Measurements from ENCODE around the gene ADD3.
"Not testable (repeated sequence)": the region's sequence is repeated elsewhere in the genome, so short reads cannot be mapped to it uniquely, and the experiment has no call there.

The ADD3 gene

DNA sequence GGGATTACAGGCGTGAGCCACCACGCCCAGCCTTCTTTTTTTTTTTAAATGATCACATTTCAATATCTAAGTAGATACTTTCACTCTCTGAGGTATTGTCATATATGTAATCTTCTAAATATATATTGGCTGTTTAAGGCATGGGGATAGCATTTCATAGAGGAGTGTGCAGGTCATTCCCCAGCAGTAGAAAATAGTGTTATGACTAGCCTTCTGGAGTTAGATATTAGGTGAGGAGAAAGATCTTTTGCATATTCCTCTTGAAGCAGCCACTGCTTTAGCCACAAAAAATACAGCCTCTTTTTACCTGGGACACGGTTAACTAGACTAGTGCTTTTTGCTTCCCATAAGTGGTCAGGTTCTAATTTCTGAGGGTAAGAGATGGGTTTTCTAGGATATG lies 28.9 kb downstream of the ADD3 start:
- no peak for DNase-seq

DNA sequence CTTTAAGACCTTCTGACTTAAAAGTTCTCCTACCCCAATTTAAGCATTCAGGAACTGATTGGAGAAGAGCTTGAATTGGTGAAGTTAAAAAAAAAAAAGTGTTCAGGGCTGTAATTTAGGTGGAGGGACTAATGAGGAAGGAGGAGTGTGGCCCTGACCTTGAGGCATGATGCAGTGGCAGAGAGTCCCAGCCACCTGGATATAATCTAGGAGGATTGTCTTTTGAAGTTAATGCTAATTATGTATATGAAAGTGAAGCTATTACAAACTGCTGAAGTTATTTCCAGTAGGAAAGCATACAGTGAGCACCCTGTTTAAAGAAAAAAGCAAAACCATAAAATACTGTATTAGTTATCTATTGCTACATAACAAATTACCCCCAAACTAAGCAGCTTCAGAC lies 31.5 kb downstream of the ADD3 start:
- no peak for DNase-seq

DNA sequence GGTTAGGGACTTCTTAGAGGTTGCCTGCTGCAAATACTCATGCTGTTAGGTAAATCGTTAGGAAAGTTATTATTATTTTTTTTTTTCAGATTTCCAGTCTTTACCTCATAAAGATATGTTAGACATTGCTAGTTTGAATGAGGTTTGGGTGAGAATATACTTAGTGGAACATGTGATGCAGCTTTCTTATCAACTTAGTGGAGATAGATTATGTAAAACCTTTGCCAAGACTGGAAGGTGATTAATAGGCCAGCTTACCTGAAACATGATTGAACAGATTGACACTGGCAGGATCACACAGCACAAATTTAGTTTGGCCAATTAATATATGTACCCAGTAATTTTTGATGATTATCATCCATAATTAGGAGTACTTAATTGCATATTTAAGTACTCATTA lies 32.3 kb downstream of the ADD3 start:
- DNase-seq, result no peak

DNA sequence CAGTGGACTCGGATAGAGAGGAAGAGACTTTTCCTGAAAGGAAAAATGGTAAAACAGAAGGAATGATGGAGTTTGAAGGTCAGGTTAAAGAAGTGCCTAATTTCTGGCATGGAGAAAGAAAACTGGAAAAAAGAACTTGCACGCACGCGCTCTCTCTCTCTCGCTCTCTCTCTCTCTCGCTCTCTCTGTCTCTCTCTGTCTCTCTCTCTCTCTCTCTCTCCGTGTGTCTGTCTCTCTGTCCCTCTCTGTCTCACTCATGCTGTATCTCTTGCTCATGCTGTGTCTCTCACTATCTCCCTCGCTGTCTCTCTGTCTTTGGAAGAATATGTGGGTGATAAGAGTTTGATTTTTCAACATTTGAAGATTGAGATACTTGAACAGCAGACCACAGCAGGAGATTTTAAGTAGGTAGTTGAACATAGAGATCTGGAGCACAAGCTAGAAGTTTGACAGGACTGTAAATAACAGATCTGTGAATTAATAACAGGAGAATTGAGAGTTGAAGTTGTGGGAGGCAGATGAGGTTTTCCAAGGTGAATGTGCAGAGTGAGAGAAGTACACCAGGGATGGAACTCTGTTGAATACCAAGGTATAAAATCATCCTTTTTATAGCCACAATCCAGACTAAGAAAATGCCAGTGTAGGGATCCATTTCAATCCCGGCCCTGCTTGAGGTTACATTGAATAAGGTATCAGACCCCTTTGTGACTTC lies 33.1 kb downstream of the ADD3 start:
- DNase-seq, result no peak

DNA sequence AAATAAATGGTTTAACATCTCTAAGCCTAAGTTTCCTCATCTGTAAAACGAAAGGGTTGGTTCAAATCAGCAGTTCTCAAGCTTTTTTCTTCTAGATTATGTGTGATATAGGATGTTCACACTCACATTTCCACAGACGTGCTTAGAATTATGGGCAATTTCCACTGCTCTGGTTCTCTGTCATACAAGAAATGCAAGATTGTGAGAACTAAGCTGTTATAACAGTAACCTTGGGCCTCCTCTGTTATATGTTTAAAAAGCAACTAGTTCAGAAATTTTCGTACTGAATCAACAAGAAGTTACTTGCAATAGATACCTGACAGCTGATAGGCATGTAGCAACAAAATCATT lies 33.7 kb downstream of the ADD3 start:
- DNase-seq, result no peak

DNA sequence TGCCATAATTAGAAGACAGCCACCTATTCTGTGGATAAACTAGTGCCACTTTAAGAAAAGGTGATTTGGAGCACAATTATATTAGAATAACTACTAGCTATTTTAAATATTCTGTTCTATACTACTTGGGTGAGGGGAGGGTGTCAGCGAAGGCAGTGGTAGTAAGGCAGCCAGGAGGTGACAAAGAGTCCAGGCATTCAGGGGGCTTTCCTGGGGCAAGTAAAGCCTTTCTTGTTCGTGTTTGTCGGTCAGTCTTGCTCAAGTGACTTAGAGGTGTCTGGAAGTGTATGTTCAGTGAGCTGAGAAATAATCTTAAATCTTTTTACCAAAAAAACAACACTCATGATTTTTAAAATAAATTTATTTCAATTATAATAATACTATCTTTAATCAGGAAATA lies 34.4 kb downstream of the ADD3 start:
- DNase-seq, result no peak

DNA sequence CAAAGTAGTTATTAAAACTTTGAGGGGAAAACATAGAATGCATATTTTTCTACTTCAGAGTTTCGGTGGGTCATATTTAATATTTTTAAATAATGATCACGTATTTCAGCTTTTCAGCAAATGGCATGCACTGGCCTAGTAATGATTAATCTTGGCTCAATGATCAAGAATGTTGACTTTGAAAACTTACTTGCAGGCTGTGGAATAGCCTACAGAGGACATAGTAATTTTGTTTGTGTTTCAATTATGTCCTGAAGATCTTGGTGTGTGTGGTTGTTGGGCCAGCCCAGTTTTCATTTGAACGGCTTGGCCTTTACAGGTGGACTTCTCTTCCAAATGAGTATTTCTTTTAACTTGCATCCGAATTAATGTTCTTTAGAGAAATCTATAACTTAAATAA lies 35.1 kb downstream of the ADD3 start:
- DNase-seq, result no peak

DNA sequence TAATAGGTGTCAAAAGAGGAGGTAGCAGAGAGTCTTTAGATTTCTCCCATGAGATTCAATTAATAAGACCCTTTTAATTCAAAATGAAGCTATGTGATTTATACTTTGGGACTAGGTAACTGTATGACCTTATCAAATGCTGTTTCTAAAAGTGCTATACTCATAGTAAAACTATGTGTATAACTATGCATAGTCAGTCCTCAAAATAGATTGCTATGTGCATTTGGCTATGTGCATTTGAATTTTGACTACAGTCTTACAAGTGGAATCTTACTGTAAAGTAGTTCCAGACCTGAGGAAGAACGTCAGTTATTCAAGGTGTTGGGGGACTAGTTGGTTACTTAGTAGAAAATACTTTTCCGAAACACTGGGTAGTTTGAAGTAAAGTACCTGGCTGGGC lies 36.9 kb downstream of the ADD3 start:
- no peak for DNase-seq

DNA sequence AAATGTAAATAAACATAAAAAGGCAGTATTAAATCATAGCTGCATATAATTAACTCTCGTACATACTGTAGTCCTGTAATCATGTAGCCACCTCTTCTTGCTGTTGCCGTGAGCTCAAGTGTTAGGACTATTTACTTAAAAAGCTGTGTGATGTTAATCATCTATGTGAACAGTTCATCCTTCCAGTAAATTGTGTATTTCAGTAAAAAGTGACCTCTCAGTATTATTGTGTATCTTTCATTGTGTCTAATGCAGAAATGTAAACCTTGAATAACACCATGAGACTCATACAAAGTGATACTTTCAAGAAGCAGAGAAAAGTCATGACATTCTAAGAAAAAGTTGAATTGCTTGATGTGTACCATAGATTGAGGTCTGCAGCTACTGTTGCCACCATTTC lies 38.0 kb downstream of the ADD3 start:
- DNase-seq, result no peak

DNA sequence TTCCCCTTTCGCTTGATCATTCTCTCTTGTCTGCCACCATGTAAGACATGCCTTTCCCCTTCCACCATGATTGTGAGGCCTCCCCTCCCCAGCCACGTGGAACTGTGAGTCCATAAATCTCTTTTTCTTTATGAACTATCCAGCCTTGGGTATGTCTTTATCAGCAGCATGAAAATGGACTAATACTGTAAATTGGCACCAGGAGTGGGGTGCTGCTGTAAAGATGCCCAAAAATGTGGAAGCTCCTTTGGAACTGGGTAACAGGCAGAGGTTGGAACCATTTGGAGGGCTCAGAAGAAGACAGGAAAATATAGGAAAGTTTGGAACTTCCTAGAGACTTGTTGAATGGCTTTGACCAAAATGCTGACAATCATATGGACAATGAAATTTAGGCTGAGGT lies 40.4 kb downstream of the ADD3 start:
- not testable (repeated sequence) for DNase-seq

DNA sequence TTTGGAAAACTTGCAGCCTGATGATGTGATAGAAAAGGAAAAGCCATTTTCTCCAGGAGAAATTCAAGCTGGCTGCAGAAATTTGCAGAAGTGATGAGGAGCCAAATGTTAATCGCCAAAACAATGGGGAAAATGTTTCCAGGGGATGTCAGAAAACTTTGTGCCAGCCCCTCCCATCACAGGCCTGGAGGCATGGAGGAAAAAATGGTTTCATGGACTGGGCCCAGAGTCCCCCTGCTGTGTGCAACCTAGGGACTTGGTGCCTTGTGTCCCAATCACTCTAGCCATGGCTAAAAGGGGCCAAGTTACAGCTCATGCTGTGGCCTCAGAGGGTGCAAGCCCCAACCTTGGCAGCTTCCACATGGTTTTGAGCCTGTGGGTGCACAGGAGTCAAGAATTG lies 41.0 kb downstream of the ADD3 start:
- DNase-seq, result no peak

DNA sequence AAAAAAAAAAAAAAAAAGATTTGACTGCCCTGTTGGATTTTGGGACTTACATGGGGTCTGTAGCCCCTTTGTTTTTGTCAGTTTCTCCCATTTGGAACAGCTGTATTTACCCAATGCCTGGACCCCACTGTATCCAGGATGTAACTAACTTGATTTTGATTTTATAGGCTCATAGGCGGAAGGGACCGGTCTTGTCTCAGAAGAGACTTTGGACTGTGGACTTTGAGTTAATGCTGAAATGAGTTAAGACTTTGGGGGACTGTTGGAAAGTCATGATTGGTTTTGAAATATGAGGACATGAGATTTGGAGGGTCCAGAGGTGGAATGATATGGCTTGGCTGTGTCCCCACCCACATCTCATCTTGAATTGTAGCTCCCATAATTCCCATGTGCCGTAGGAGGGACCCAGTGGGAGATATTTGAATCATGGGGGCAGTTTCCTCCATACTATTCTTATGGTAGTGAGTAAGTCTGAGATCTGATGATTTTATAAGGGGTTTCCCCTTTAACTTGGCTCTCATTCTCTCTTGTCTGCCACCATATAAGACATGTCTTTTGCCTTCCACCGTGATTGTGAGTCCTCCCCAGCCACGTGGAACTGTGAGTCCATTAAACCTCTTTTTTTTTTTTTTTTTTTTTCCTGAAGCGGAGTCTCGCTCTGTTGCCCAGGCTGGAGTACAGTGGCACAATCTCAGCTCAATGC lies 42.3 kb downstream of the ADD3 start:
- DNase-seq, result not testable (repeated sequence)

DNA sequence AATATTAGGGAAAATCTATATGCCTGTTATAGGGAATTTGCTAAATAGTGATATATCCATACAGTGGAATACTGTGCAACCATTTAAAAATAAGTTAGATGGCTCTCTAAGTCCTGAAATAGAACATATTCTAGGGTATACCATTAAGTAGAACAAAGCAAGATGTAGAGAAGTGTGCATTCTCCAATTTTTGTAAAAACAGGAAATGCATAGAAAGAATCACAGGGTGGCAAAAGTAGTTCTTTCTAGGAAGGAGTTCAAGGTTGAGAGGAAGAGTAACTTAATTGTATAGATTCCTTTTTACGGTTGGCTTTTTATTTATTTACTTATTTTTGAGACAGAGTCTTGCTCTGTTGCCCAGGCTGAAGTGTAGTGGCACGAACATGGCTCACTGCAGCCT lies 43.7 kb downstream of the ADD3 start:
- DNase-seq, result no peak

DNA sequence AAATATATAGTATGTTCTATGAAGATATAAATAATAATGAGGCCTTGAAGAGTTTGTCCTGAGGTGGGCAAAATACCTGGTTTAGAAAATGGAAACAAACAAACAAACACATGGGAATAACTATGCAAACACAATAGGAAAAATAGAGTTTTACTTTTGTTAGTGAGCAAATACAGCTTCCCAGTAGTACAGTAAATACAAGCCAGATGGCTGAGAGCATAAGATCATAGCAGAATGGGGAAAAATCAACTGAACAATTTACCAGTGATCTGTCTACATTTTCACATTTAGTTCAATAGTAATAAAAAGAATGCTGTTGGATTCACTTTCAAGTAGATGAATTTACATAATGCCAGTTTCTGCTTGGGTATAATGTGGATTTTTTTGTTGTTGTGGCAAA lies 45.1 kb downstream of the ADD3 start:
- no peak for DNase-seq

DNA sequence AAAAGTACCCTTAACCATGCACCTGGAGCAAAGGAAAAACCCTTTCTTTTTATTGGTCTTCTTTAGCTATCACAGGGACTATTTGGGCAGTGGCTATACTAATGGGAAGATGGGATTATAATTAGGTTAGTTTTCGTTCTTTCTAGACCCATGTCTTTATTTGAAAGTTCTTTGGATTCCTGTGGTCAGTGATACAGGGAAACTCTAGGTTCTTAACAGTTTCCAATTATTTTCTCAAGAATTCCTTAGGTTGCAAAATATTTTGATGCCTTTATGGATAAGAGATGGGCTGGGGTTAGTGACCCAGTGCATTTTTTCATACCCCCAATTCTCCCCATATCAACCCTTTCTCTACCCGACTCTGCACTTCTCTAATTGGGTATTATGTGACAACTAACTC lies 49.0 kb downstream of the ADD3 start:
- DNase-seq, result no peak

DNA sequence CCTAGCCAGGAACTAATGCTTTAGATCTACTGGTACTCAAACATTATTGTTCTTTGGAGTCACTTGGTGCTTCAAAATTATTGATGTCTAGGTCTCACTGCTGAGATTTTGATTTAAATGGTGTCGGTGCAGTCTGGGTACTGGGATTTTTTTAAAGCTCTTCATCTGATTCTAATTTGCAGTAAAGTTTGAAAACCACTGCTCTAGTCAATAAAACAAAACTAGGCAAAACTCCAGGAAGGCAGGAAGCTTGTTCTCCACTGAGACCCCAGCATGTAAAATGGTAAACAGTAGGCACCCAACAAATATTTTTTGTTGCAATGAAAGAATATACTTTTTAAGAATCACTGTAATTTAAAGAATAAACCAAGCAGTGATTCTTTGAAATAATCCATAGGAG lies 49.7 kb downstream of the ADD3 start:
- DNase-seq, result no peak

DNA sequence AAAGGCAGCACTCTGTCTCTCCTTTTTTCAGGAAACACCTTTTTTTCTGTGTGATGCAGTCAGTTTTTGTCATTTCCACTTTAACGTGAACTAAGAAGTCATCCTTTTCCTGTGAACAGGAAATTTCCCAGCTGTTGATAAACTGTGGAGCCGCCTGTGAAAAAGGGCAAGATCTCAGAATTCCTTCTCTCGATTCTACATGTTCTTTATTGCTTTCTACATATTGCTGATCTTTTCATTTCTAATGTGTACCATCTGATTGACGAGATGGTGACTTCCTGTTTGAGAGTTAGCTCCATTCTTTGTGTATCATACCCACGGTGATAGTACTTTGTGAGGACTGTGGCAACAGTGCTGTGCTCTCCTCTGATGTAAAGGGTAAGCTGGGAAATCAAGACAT lies 50.4 kb downstream of the ADD3 start:
- no peak for DNase-seq

DNA sequence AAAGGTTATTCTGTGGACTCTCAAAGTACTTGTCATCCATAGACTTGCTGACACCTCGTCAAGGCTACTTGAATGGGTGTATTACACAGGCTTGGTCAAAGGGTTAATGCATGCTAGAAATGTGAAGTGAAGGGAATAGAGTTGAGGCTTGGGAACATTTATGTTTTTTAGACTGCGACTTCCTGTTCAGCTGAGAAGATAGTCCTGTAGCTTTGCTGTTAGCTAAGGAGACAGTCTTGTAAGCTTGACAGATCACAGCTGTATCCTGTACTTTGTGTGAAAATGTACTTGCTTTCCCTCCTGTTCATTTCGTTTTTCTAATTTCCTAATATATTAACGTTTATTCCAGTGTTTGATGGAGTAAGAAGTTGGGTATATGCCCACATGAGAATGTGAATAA lies 52.1 kb downstream of the ADD3 start:
- DNase-seq, result no peak

DNA sequence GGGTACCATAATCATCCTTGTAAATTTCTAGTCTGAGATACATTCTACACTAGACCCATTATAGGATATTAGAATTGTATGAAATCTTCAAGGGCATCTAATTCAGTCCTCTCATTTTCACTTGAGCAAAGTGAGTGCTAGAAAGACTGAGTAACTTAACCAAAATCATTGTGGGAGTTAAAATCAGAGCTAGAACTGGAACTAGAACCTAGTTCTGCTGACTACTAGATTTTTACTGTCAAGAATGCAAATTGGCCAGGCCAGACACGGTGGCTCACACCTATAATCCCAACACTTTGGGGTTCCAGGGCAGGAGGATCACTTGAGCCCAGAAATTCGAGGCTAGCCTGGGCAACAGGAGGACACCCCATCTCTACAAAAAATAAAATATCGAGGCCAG lies 53.9 kb downstream of the ADD3 start:
- no peak for DNase-seq

DNA sequence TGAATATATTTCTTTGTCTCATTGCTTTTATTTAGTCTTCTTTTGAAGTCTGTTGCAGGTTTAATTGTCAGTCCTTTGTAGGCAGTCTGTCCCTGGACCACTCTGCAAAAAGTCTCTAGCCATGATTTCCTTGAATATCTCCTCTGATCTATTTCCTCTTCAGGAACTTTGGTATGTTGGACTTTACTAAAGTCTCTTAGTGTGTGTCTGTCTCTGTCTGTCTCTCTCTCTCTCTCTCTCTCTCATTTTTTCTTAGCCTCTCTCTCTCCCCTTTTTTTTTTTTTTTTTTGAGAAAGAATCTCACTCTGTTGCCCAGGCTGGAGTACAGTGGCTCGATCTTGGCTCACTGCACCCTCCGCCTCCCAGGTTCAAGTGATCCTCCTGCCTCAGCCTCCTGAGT lies 57.5 kb downstream of the ADD3 start:
- DNase-seq, result no peak

DNA sequence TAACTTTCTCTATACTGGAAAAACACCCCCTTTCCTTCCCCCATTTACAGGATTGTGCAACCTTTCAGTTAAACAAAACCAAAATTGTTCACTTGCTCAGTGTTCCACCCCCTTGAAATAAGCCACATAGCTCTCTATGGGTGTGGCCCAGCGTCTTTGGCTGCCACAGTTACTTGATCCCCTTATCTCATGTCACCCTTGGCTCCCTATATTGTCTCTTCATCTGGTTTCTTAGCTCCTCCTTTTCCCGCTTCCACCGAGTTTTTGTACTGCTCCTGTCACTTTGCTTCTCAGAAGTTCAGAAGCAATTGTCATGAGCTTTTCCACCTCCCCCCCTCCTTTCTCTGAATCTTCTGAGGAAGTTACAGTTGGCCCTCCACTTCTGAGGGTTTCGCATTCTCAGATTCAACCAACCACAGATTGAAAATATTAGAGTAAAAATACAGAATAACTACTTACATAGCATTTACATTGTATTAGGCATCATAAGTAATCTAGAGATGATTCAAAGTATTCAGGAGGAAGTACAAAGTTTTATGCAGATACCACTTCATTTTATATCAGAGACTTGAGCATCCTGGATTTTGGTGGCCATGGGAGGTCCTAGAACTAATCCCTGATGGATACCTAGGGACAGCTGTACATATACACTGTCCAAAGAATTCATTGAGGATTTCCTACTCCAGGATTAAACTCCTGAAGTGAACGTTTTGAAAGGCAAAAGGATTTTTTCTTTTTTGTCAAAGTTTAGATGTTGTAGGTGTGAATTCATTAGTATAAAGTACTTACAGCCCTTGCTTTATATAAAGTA lies 60.4 kb downstream of the ADD3 start:
- peak; percentile 26 to 45 for DNase-seq

DNA sequence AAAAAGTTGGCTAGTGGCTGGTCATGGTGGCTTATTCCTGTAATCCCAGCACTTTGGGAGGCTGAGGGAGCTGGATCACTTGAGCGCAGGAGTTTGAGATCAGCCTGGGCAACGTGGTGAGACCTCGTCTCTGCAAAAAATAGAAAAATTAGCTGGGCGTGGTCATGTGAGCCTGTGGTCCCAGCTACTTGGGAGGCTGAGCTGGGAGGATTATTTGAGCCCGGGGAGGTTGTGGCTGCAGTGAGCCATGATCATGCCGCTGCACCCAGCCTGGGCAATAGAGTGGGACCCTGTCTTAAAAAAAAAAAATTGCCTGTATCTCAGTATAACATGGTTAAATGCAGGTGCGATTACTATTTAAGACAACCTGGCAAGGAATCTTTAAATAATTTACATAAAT lies 61.0 kb downstream of the ADD3 start:
- DNase-seq, result no peak

DNA sequence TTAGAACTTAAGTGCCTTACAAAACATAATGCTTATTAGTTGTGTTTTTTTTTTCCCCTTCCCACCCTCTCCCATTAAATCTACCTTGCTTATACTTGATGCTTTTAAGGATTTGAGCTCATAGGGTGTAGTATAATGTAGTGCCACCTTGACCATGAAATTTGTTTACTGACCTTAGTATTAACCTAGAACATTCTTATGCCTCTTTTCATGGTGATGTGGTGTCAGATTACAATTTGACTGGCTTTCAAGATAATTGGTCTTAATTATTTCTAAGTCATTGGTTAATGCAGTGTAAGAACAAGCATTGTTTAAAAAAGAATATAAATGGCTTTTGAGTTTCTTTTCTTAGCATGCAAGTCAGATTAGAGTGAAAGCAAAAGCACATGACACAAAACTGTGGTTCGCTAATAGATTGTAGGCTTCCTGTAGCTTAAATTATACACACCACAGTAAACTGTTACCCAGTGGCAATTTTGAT lies 61.8 kb downstream of the ADD3 start:
- DNase-seq, result peak; percentile 24 to 31

DNA sequence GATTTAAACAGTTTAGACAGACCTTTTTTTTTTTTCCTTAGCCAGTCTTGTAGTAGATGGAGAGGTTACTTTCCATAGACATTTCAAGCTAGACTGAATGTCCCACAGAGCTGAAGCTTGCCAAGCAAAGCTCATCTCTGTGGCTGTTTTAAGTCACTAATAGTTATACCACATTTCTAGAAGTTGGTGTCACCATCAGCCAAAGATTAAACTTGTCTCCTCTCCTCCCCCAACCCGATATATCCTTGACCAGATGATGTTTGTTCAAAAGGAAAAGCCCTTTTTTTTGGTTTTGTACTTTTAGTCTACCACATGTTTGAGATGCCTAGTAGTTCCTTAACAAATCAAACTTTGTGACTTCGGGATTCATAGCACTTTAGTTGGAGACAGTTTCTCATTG lies 66.1 kb downstream of the ADD3 start:
- no peak for DNase-seq

All from inflammatory macrophage treated with lipopolysaccharide for 1 hour (primary cell).